ENCODE measurements around the gene RAB15.

DNA sequence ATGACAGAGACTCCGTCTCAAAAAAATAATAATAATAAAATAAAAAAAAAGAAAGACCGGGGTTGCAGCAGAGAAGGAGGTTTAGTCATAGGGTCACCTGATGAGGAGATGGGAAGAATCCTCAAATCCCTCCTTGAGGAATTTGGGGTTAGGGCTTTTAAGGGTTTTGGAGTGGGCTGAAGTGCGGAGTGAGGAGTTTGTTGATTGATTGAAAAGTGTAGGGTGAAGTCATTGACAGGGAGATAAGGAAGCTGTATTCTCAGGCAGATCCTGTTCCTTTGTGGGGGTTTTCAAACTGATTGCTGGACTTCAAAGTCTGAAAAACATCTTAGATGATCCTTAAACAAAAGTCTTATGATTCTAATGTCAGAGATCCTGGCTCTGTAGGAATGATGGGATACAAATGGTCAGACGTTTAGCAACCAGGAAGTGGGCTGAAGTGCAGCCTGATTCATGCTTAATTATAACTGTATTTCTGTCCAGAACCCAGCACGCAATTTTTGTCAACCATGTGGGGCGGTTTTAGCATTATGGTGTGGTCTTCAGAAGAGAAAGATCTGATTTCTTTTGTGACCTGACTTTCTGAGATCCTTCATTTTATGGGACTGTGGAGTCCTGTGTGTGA lies 30.6 kb upstream of the RAB15 start:
- TF ChIP-seq, protein P1, sequence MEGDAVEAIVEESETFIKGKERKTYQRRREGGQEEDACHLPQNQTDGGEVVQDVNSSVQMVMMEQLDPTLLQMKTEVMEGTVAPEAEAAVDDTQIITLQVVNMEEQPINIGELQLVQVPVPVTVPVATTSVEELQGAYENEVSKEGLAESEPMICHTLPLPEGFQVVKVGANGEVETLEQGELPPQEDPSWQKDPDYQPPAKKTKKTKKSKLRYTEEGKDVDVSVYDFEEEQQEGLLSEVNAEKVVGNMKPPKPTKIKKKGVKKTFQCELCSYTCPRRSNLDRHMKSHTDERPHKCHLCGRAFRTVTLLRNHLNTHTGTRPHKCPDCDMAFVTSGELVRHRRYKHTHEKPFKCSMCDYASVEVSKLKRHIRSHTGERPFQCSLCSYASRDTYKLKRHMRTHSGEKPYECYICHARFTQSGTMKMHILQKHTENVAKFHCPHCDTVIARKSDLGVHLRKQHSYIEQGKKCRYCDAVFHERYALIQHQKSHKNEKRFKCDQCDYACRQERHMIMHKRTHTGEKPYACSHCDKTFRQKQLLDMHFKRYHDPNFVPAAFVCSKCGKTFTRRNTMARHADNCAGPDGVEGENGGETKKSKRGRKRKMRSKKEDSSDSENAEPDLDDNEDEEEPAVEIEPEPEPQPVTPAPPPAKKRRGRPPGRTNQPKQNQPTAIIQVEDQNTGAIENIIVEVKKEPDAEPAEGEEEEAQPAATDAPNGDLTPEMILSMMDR (IDR thresholded peaks at IDR 0.05), result no peak
- TF ChIP-seq POLR2A (IDR thresholded peaks at IDR 0.05), result no peak
